K562 (cell line): ENCODE measurements around the gene HSPA1B. TPM values are rescaled to one million over a fixed set of nuclear protein-coding genes. Genes with fewer than 3 reads are reported as not detected.
A peak's percentile ranks its signal among the peaks of the same experiment; 100 is the strongest.

Source experiments
- BRD4 ChIP-seq: fragments of 200-600 bp; sonication (generic); IDR thresholded peaks from 2 replicates; pipeline ENCODE4 v1.6.1; 2017; ENCODE audit warnings: inconsistent platforms
- CHD2 ChIP-seq: IDR thresholded peaks from 2 replicates; pipeline ENCODE4 v1.6.1; 2011; ENCODE audit warnings: low read depth, low read length
- E2F3 ChIP-seq: fragments of 250-450 bp; sonication (Bioruptor Pico); IDR thresholded peaks from 2 replicates; pipeline ENCODE4 v1.4.0; 2020; ENCODE audit warnings: mild to moderate bottlenecking
- EHMT2 ChIP-seq: fragments of 450-650 bp; IDR thresholded peaks from 2 replicates; pipeline ENCODE4 v1.6.1; 2018; ENCODE audit warnings: antibody characterized with exemption
- KLF6 ChIP-seq: fragments of 250-450 bp; sonication (Bioruptor Pico); IDR thresholded peaks from 2 replicates; pipeline ENCODE4 v1.4.0; 2020; ENCODE audit warnings: mild to moderate bottlenecking, moderate library complexity, borderline replicate concordance
- MIER1 ChIP-seq: fragments of 450-650 bp; IDR thresholded peaks from 2 replicates; pipeline ENCODE4 v1.6.1; 2016; ENCODE audit warnings: antibody characterized with exemption, mild to moderate bottlenecking, low read depth
- NFYB ChIP-seq: IDR thresholded peaks from 2 replicates; pipeline ENCODE4 v1.6.1; 2011; ENCODE audit warnings: mild to moderate bottlenecking, moderate library complexity; ENCODE audit not compliant: insufficient read length; ENCODE audit errors: extremely low read depth
- PBX2 ChIP-seq, 2 experiments: IDR thresholded peaks in 1 of 2; conservative IDR thresholded peaks in 1 of 2; 2 replicates each; pipeline ENCODE4 v1.6.1; 2016; ENCODE audit warnings: low read depth in 2 of 2, mild to moderate bottlenecking in 1 of 2, missing compliant biosample characterization in 1 of 2, missing genetic modification characterization in 1 of 2, moderate library complexity in 1 of 2
- PML ChIP-seq: IDR thresholded peaks from 2 replicates; pipeline ENCODE4 v1.6.1; 2012; ENCODE audit warnings: low read length, inconsistent platforms
- POLR2A ChIP-seq: fragments of 450-650 bp; conservative IDR thresholded peaks from 2 replicates; pipeline ENCODE4 v1.6.1; 2016
- SAFB2 ChIP-seq: fragments of 200-400 bp; formaldehyde crosslinking; IDR thresholded peaks from 2 replicates; pipeline ENCODE4 v1.6.1; 2018; ENCODE audit warnings: borderline replicate concordance, low read length, low read depth, moderate library complexity; ENCODE audit not compliant: severe bottlenecking
- STAG1 ChIP-seq: sonication (generic); formaldehyde crosslinking; IDR thresholded peaks from 2 replicates; pipeline ENCODE4 v1.5.0; 2020; ENCODE audit warnings: missing genetic modification reagents, borderline replicate concordance
- ZNF133 ChIP-seq: fragments of 250-450 bp; sonication (Bioruptor Pico); IDR thresholded peaks from 2 replicates; pipeline ENCODE4 v1.4.0; 2020; ENCODE audit warnings: mild to moderate bottlenecking
- ZNF140 ChIP-seq: fragments of 250-450 bp; sonication (Bioruptor Pico); IDR thresholded peaks from 2 replicates; pipeline ENCODE4 v1.8.0; 2021; ENCODE audit warnings: moderate library complexity, mild to moderate bottlenecking, inconsistent platforms
- ZNF561 ChIP-seq: fragments of 450-650 bp; formaldehyde crosslinking; conservative IDR thresholded peaks from 2 replicates; pipeline ENCODE4 v1.4.0; 2020; ENCODE audit warnings: mild to moderate bottlenecking, moderate library complexity
- ZNF592 ChIP-seq: fragments of 450-650 bp; IDR thresholded peaks from 2 replicates; pipeline ENCODE4 v1.6.1; 2017; ENCODE audit warnings: antibody characterized with exemption, mild to moderate bottlenecking
- polyA plus RNA-seq, 8 experiments: library from polyadenylated mRNA; depleted of rRNA in 4 of 8; stranded (reverse) in 5 of 8; unstranded in 3 of 8; fragments of >200 nt; fragmentation: Nextera tagmentation in 2 of 8; fragmentation: Illumina TruSeq in 1 of 8; extraction: Ambion mirVana in 2 of 8; extraction: Trizol in 1 of 8; gene quantifications; 2 replicates each; pipeline versions ENCODE4 v1.2.1 to v1.2.3, GENCODE V29; 2011 to 2014; ENCODE audit warnings: inconsistent platforms in 1 of 8, missing spikeins in 1 of 8
- total RNA-seq, 7 experiments: library from RNA; depleted of rRNA in 6 of 7; stranded (reverse); fragments of >200 nt in 6 of 7; fragmentation: Illumina TruSeq in 2 of 7; extraction: Trizol in 2 of 7; gene quantifications; 2 replicates each; pipeline versions ENCODE4 v1.2.1 to v1.2.3, GENCODE V29; 2011 to 2021; ENCODE audit warnings: low replicate concordance in 1 of 7
- TF ChIP-seq, protein P1 (sequence below): fragments of 250-450 bp; sonication (Bioruptor Pico); IDR thresholded peaks from 2 replicates; pipeline ENCODE4 v1.4.0; 2020
- TF ChIP-seq, protein P2 (sequence below): sonication (generic); formaldehyde crosslinking; IDR thresholded peaks from 2 replicates; pipeline ENCODE4 v1.8.1; 2023; ENCODE audit warnings: mild to moderate bottlenecking, missing genetic modification reagents, moderate library complexity
- TF ChIP-seq, protein P3 (sequence below): fragments of 250-450 bp; sonication (Bioruptor Pico); IDR thresholded peaks from 2 replicates; pipeline ENCODE4 v1.9.0; 2021; ENCODE audit warnings: mild to moderate bottlenecking

HSPA1B gene
- total and polyA plus RNA-seq, 9 of the 15 experiments (the other 6 are each of a cell fraction or from before 2014, with no cell fraction given), result 0.27 to 227 (median 51.2) TPM

- TF ChIP-seq PBX2 (CRISPR knock-in tag; IDR thresholded peaks at IDR 0.05; ENCODE audit: low read depth) (no peak), PBX2 (tag; conservative IDR thresholded peaks at IDR 0.05; ENCODE audit: low read depth) (peak; percentile 82), POLR2A (peak; percentile 38; the same call in 1 of the 2 replicates), MIER1 (no peak; the same call in 1 of the 2 replicates), ZNF140 (CRISPR knock-in tag) (no peak), CHD2 (peak; percentile 51; the same call in 1 of the 2 replicates), STAG1 (CRISPR knock-in tag) (no peak), SAFB2 (no peak), NFYB (peak; percentile 1), KLF6 (no peak; the same call in 1 of the 2 replicates), PML (peak; percentile 20), ZNF133 (CRISPR knock-in tag) (no peak), BRD4 (no peak), EHMT2 (no peak; the same call in 1 of the 2 replicates), ZNF561 (CRISPR knock-in tag) (no peak), ZNF592 (peak; percentile 95), E2F3 (CRISPR knock-in tag) (peak; percentile 89)
- TF ChIP-seq, protein P1, sequence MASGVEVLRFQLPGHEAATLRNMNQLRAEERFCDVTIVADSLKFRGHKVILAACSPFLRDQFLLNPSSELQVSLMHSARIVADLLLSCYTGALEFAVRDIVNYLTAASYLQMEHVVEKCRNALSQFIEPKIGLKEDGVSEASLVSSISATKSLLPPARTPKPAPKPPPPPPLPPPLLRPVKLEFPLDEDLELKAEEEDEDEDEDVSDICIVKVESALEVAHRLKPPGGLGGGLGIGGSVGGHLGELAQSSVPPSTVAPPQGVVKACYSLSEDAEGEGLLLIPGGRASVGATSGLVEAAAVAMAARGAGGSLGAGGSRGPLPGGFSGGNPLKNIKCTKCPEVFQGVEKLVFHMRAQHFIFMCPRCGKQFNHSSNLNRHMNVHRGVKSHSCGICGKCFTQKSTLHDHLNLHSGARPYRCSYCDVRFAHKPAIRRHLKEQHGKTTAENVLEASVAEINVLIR (CRISPR knock-in tag), result 0 out of 2 replicates have a peak, but pooled peaks have one; percentile 27
- TF ChIP-seq, protein P2, sequence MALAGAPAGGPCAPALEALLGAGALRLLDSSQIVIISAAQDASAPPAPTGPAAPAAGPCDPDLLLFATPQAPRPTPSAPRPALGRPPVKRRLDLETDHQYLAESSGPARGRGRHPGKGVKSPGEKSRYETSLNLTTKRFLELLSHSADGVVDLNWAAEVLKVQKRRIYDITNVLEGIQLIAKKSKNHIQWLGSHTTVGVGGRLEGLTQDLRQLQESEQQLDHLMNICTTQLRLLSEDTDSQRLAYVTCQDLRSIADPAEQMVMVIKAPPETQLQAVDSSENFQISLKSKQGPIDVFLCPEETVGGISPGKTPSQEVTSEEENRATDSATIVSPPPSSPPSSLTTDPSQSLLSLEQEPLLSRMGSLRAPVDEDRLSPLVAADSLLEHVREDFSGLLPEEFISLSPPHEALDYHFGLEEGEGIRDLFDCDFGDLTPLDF (CRISPR knock-in tag), result peak; percentile 85
- TF ChIP-seq, protein P3, sequence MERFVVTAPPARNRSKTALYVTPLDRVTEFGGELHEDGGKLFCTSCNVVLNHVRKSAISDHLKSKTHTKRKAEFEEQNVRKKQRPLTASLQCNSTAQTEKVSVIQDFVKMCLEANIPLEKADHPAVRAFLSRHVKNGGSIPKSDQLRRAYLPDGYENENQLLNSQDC (CRISPR knock-in tag), result no peak; the same call in 1 of the 2 replicates
These were observed 31.8 kb upstream of the HSPA1B start, which contains the start of gene VARS1 (continued) for GRCh38 chr6:31795616-31796298.
